Ovary (tissue), 3 donors: Measurements from ENCODE around the gene RPL37A.

Experiments used
- EP300 ChIP-seq: sonication (generic); formaldehyde crosslinking; IDR thresholded peaks from one replicate; pipeline ENCODE4 v1.6.1; 2017; ENCODE audit warnings: antibody characterized with exemption
- POLR2A ChIP-seq: fragments of 450-650 bp; IDR thresholded peaks from one replicate; pipeline ENCODE4 v1.6.1; 2017; ENCODE audit warnings: antibody characterized with exemption, mild to moderate bottlenecking, moderate library complexity
- TF ChIP-seq, protein P1 (sequence below), 3 donors: fragments of 450-650 bp in 2 of 3; fragments of 200-600 bp in 1 of 3; IDR thresholded peaks; one replicate each; pipeline versions ENCODE4 v1.5.1 to v1.8.0; 2016 to 2022; ENCODE audit warnings: antibody characterized with exemption in 3 of 3, mild to moderate bottlenecking in 1 of 3
- donor health status: DM: no; HTN: no; CAD: no.

GRCh38 chr2:216548901-216549331, 50.3 kb downstream of the RPL37A start:
- TF ChIP-seq POLR2A (no peak), EP300 (no peak)
- TF ChIP-seq, protein P1, sequence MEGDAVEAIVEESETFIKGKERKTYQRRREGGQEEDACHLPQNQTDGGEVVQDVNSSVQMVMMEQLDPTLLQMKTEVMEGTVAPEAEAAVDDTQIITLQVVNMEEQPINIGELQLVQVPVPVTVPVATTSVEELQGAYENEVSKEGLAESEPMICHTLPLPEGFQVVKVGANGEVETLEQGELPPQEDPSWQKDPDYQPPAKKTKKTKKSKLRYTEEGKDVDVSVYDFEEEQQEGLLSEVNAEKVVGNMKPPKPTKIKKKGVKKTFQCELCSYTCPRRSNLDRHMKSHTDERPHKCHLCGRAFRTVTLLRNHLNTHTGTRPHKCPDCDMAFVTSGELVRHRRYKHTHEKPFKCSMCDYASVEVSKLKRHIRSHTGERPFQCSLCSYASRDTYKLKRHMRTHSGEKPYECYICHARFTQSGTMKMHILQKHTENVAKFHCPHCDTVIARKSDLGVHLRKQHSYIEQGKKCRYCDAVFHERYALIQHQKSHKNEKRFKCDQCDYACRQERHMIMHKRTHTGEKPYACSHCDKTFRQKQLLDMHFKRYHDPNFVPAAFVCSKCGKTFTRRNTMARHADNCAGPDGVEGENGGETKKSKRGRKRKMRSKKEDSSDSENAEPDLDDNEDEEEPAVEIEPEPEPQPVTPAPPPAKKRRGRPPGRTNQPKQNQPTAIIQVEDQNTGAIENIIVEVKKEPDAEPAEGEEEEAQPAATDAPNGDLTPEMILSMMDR (IDR thresholded peaks at IDR 0.05), result no peak
